Measurements from ENCODE around the gene TACC3.

TACC3 gene

GRCh38 chr4:1748465-1748995, 27.2 kb downstream of the TACC3 start:
- peak; percentile 97 for DNase-seq

GRCh38 chr4:1749370-1749769, 28.0 kb downstream of the TACC3 start:
- no peak for DNase-seq

GRCh38 chr4:1749826-1750225, 28.5 kb downstream of the TACC3 start:
- DNase-seq, result no peak

- no peak for DNase-seq
Measured at GRCh38 chr4:1750381-1751154, 29.2 kb downstream of the TACC3 start.

- no peak for DNase-seq
Measured at GRCh38 chr4:1751155-1751918, 30.0 kb downstream of the TACC3 start.

- peak; percentile 61 for DNase-seq
Measured at GRCh38 chr4:1751919-1752283, 30.6 kb downstream of the TACC3 start.

- DNase-seq, result peak; percentile 73
Measured at GRCh38 chr4:1752284-1753041, 31.1 kb downstream of the TACC3 start.

- DNase-seq, result no peak
Measured at GRCh38 chr4:1753294-1753696, 32.0 kb downstream of the TACC3 start.

- DNase-seq, result no peak
Measured at GRCh38 chr4:1753697-1754311, 32.5 kb downstream of the TACC3 start.

GRCh38 chr4:1754336-1754735, 33.0 kb downstream of the TACC3 start:
- peak; percentile 58 for DNase-seq

GRCh38 chr4:1755297-1755696, 34.0 kb downstream of the TACC3 start:
- DNase-seq, result no peak

GRCh38 chr4:1756079-1756478, 34.8 kb downstream of the TACC3 start:
- no peak for DNase-seq

- no peak for DNase-seq
Measured at GRCh38 chr4:1756893-1757779, 35.8 kb downstream of the TACC3 start.

- DNase-seq, result peak; percentile 57
Measured at GRCh38 chr4:1757836-1758235, 36.5 kb downstream of the TACC3 start.

GRCh38 chr4:1758306-1759121, 37.2 kb downstream of the TACC3 start:
- DNase-seq, result no peak

- no peak for DNase-seq
Measured at GRCh38 chr4:1759170-1759817, 38.0 kb downstream of the TACC3 start.

- no peak for DNase-seq
Measured at GRCh38 chr4:1759818-1760223, 38.5 kb downstream of the TACC3 start.

- DNase-seq, result no peak
Measured at GRCh38 chr4:1760521-1761071, 39.3 kb downstream of the TACC3 start.

- peak; percentile 58 for DNase-seq
Measured at GRCh38 chr4:1761130-1761689, 39.9 kb downstream of the TACC3 start.

Data from DMS53 (cell line).